C4-2B (cell line): Measurements from ENCODE around the gene TAF15.

ENCODE experiments used
- H3K27ac ChIP-seq: fragments of 450-650 bp; 2 replicates; pipeline ENCODE4 v1.5.1; 2017
- ZFX ChIP-seq: fragments of 450-650 bp; IDR thresholded peaks from 2 replicates; pipeline ENCODE4 v1.6.1; 2017
- TF ChIP-seq, protein P1 (sequence below): fragments of 450-650 bp; conservative IDR thresholded peaks from 2 replicates; pipeline ENCODE4 v1.5.1; 2017; ENCODE audit warnings: mild to moderate bottlenecking

Gene TAF15

GRCh38 chr17:35808962-35809854 is at the start of gene TAF15:
Gene TAF15 (plus strand): TSS chr17:35809484. CDS start chr17:35809570, 86 bp downstream.
- TF ChIP-seq, protein P1, sequence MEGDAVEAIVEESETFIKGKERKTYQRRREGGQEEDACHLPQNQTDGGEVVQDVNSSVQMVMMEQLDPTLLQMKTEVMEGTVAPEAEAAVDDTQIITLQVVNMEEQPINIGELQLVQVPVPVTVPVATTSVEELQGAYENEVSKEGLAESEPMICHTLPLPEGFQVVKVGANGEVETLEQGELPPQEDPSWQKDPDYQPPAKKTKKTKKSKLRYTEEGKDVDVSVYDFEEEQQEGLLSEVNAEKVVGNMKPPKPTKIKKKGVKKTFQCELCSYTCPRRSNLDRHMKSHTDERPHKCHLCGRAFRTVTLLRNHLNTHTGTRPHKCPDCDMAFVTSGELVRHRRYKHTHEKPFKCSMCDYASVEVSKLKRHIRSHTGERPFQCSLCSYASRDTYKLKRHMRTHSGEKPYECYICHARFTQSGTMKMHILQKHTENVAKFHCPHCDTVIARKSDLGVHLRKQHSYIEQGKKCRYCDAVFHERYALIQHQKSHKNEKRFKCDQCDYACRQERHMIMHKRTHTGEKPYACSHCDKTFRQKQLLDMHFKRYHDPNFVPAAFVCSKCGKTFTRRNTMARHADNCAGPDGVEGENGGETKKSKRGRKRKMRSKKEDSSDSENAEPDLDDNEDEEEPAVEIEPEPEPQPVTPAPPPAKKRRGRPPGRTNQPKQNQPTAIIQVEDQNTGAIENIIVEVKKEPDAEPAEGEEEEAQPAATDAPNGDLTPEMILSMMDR = peak; percentile 94
- TF ChIP-seq ZFX = peak; percentile 91; the same call in 1 of the 2 replicates
- peak within 1 kb of the TSS; percentile 88 for H3K27ac ChIP-seq

DNA sequence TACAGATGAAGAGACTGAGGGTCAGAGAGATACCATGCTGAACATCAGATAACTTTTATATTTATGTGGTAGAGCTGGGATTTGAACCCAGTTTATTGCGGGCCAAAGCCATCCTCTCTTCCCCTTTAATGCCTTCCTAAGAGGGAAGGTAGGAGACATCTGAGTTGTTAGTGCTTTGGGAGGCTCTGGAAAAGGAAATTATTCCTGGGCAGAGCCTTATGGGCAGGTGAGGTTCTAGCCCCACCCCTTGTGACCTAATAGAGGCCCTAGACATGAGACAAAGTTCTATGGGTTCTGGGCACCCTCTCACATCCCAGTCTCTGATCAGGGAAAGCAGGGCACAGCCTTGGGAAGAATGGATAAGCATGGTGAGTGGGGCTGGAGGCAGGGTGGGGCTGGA is 48.7 kb upstream of the TAF15 start, which contains the start of gene C17orf50:
Gene C17orf50 (plus strand): TSS at position 301 of the 400 bp plus-strand sequence. CDS start 55 bp downstream, at position 356.
- no peak for TF ChIP-seq ZFX
- TF ChIP-seq, protein P1 = no peak
- H3K27ac ChIP-seq = no peak within 1 kb of the TSS

GRCh38 chr17:35761601-35762000 is 47.7 kb upstream of the TAF15 start:
- TF ChIP-seq ZFX = no peak
- TF ChIP-seq, protein P1 = no peak
- no peak overlapping the region for H3K27ac ChIP-seq

DNA sequence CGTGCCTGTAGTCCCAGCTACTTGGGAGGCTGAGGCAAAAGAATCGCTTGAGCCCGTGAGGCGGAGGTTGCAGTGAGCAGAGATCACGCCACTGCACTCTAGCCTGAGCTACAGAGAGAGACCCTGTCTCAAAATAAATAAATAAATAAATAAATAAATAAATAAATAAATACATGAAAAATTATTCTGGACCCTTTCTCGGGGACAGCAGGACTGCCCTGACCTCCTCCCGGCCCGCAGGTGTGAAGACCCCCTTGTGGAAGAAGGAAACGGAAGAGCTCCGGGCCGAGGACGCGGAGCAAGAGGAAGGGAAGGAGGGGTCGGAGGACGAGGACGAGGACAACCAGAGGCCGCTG is 45.5 kb upstream of the TAF15 start:
- H3K27ac ChIP-seq = no peak overlapping the region
- TF ChIP-seq, protein P1 = no peak
- no peak for TF ChIP-seq ZFX

- TF ChIP-seq, protein P1 = peak; percentile 98
- TF ChIP-seq ZFX = no peak
Measured at GRCh38 chr17:35764123-35764991, 44.9 kb upstream of the TAF15 start.

GRCh38 chr17:35765086-35765710 is 44.1 kb upstream of the TAF15 start:
- no peak for TF ChIP-seq ZFX
- TF ChIP-seq, protein P1 = no peak
- H3K27ac ChIP-seq = no peak overlapping the region

More at GRCh38 chr17:35764123-35764991, 44.9 kb upstream of the TAF15 start:
- H3K27ac ChIP-seq = no peak overlapping the region; the same call in 1 of the 2 replicates
